WERI-Rb-1 (cell line): ENCODE measurements around the gene SPTAN1.
"Not testable (repeated sequence)": the region's sequence is repeated elsewhere in the genome, so short reads cannot be mapped to it uniquely, and the experiment has no call there.

Experiments used
- DNase-seq: peaks from one replicate; pipeline ENCODE4 v3.0.0-alpha.2; 2020
- H3K27ac ChIP-seq: fragments of 250-450 bp; sonication (Bioruptor Pico); 2 replicates; pipeline ENCODE4 v1.5.1; 2020; ENCODE audit warnings: mild to moderate bottlenecking, moderate library complexity
- H3K27me3 ChIP-seq: fragments of 250-450 bp; sonication (Bioruptor Pico); 2 replicates; pipeline ENCODE4 v1.5.1; 2021; ENCODE audit warnings: mild to moderate bottlenecking, low read depth, moderate library complexity; ENCODE audit not compliant: insufficient read depth, severe bottlenecking
- H3K36me3 ChIP-seq: fragments of 250-450 bp; sonication (Bioruptor Pico); 2 replicates; pipeline ENCODE4 v1.5.1; 2020; ENCODE audit warnings: mild to moderate bottlenecking, moderate library complexity
- H3K4me3 ChIP-seq: 2 replicates; pipeline ENCODE4 v1.5.1; 2011; ENCODE audit warnings: low read depth, mild to moderate bottlenecking, control low read depth, low read length
- H3K9me3 ChIP-seq: fragments of 250-450 bp; sonication (Bioruptor Pico); 2 replicates; pipeline ENCODE4 v1.5.1; 2021; ENCODE audit warnings: mild to moderate bottlenecking, moderate library complexity; ENCODE audit not compliant: severe bottlenecking
- TF ChIP-seq, protein P1 (sequence below): IDR thresholded peaks from 2 replicates; pipeline ENCODE4 v1.5.1; 2011; ENCODE audit warnings: low read depth, mild to moderate bottlenecking, control low read depth, inconsistent platforms, low read length

Gene SPTAN1

DNA sequence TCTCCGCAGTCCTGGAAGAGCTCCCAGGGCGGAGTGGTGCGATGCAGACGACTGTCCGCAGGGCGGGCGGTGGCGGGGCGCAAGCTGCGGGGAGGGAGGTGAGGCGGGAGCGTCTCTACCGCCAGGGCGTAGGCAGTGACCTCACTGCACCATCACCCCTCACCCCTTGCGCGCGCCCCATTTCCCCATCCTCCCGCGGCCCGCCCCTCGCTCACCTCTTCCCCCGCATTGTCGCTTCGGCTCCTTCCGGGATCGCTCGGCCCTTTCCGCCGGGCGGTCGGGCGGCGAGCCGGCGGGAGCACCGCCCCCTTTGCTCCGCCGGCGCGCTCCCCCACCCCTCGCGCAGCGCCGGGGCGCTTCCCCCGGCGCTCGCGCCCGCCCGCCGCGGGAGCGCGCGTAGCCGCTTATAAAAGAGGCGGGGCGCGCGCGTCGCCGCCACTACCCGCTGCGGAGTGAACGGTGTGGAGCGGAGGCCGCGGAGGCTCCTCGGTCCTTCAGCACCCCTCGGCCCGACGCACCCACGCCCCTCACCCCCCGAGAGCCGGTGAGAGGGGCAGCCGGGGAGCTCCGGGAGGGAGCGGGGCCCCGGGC lies at the start of gene SPTAN1:
Gene SPTAN1, plus strand, starts transcription at position 435 of the 591 bp plus-strand sequence. CDS start 14,154 bp downstream, outside the sequence.
- Histone ChIP-seq H3K27ac (peak within 1 kb of the TSS; percentile 89), H3K9me3 (no peaks in the 10 kb centered on the region), H3K36me3 (peaks cover 5% of the 10 kb centered on the region; the same call in 1 of the 2 replicates), H3K27me3 (no peaks in the 10 kb centered on the region), H3K4me3 (peak within 1 kb of the TSS; percentile 85)
- TF ChIP-seq, protein P1, sequence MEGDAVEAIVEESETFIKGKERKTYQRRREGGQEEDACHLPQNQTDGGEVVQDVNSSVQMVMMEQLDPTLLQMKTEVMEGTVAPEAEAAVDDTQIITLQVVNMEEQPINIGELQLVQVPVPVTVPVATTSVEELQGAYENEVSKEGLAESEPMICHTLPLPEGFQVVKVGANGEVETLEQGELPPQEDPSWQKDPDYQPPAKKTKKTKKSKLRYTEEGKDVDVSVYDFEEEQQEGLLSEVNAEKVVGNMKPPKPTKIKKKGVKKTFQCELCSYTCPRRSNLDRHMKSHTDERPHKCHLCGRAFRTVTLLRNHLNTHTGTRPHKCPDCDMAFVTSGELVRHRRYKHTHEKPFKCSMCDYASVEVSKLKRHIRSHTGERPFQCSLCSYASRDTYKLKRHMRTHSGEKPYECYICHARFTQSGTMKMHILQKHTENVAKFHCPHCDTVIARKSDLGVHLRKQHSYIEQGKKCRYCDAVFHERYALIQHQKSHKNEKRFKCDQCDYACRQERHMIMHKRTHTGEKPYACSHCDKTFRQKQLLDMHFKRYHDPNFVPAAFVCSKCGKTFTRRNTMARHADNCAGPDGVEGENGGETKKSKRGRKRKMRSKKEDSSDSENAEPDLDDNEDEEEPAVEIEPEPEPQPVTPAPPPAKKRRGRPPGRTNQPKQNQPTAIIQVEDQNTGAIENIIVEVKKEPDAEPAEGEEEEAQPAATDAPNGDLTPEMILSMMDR = no peak
- peak; percentile 93 for DNase-seq

DNA sequence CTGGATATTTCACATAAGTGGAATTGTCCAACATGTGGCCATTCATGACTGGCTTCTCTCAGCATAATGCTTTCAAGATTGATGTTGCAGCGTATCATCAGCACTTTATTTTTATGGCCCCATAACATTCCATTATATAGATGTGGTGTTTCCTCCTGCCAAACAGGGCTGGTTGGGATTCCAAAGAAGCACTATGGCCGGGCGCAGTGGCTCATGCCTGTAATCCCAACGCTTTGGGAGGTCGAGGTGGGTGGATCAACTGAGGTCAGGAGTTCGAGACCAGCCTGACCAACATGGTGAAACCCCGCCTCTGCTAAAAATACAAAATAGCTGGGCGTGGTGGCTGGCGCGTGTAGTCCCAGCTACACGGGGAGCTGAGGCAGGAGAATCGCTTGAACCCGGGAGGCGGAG lies 49.0 kb upstream of the SPTAN1 start:
- H3K27ac ChIP-seq, H3K9me3 ChIP-seq, H3K27me3 ChIP-seq, DNase-seq, H3K4me3 ChIP-seq: not testable (repeated sequence)
- H3K36me3 ChIP-seq = peaks cover 37% of the 10 kb centered on the region

DNA sequence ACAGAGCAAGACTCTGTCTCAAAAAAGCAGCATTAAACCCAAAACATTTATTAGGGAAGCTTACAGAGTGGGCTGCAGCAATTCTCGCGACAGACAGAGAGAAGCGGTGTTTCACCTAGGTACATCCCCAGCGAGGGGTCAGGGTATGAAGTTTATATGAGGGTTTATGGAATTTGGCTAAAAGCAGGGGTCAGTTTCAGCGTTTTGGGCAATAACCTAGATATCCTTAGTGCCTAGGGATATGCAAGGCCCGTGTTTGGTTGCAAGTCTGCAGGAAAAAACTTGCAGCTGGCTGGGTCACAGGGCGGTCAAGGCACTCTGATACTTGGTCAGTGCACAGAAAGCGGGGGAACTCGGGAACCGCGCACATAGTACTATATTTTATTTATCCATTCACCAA lies 48.5 kb upstream of the SPTAN1 start:
- Histone ChIP-seq H3K27me3 (no peaks in the 10 kb centered on the region), H3K36me3 (peaks cover 36% of the 10 kb centered on the region), H3K4me3 (peak overlapping the region; percentile 82), H3K27ac (peak overlapping the region; percentile 74), H3K9me3 (no peaks in the 10 kb centered on the region)
- no peak for DNase-seq
- TF ChIP-seq, protein P1 = no peak

DNA sequence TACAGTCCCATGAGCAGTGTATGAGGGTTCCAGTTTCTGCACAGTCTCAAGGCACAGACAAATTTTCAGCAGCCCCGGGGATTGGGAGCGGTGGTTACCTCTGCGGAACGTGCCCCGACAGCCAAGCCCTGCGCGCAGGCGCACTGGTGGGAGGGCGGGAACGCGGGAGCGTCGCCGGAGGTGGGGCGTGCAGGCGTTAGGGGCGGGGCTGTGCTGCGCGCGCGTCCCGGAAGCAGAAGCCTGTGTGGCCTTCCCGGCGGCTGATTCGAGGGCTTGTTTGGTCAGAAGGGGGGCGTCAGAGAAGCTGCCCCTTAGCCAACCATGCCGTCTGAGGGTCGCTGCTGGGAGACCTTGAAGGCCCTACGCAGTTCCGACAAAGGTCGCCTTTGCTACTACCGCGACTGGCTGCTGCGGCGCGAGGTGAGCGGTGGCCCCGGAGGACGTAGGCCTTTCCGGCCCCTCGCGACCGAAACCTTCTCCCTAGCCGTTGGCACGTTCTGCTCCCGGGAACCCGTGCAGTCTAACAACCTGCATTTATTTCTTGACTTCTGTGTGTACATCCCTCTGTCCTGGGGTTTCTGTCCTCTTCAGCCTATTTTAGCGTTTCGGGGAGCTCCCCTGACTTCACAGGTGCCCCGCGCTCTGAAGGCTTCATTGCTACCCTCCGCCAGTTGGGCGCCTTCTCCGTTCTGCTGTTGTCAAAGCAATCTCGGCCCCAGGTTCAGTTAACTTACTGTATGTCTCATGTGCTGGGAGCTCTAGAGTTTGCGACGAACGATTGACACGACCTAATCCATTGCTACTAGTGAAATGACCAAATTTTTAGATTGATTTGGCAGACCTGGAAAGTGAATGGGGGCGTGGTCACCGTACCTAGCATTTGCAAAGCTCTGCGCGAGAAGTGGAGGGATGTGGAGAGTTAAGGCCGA lies 47.6 kb upstream of the SPTAN1 start, which contains the start of gene GLE1:
Gene GLE1, plus strand, starts transcription at position 235 of the 929 bp plus-strand sequence. Its CDS starts 87 bp downstream, at position 322.
- peak within 1 kb of the TSS; percentile 74 for H3K27ac ChIP-seq
- peak within 1 kb of the TSS; percentile 82 for H3K4me3 ChIP-seq
- peak; percentile 97 for DNase-seq
- TF ChIP-seq, protein P1 = no peak
- H3K36me3 ChIP-seq = peaks cover 33% of the 10 kb centered on the region
- no peaks in the 10 kb centered on the region for H3K9me3 ChIP-seq
- no peaks in the 10 kb centered on the region for H3K27me3 ChIP-seq

DNA sequence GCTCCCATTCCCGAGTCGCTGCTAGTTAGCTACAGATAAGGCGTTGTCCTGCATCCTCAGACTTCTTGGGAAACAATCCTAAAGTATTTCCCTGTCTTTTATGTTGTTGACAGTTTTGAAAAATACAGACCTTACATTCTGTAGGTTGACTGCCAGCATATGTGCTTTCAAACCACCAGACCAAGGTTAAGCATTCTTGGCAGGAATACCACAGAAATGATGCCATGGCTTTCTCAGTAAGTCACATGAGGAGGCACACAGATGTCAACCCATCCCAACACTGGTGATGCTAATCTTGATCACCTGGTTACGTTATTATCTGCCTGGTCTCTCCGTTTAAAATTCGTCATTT lies 47.0 kb upstream of the SPTAN1 start:
- H3K27me3 ChIP-seq = no peaks in the 10 kb centered on the region
- H3K27ac ChIP-seq = peak overlapping the region; percentile 74
- no peaks in the 10 kb centered on the region for H3K9me3 ChIP-seq
- peaks cover 34% of the 10 kb centered on the region for H3K36me3 ChIP-seq
- H3K4me3 ChIP-seq = peak overlapping the region; percentile 82
- DNase-seq = no peak
- TF ChIP-seq, protein P1 = no peak

DNA sequence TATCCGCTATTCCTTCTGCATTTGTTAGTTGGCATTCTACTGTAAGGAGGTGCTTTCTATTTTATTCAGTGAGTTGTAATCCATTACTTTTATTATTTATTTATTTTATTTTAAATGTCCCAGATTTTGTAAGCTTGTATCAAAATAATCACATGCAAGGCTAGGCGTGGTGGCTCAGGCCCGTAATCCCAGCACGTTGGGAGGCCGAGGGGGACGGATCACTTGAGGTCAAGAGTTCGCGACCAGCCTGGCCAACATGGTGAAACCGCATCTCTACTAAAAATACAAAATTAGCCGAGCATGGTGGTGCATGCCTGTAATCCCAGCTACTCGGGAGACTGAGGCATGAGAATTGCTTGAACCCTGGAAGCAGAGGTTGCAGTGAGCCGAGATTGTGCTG lies 46.5 kb upstream of the SPTAN1 start:
- not testable (repeated sequence) for H3K4me3 ChIP-seq, H3K27ac ChIP-seq, H3K9me3 ChIP-seq, DNase-seq, H3K27me3 ChIP-seq
- H3K36me3 ChIP-seq = peaks cover 34% of the 10 kb centered on the region
